Coronary artery (tissue), 2 donors: ENCODE results near the gene ZFHX3.
"Not testable (repeated sequence)": the region's sequence is repeated elsewhere in the genome, so short reads cannot be mapped to it uniquely, and the experiment has no call there.

ENCODE experiments used
- DNase-seq: peaks from one replicate; pipeline ENCODE4 v3.0.0-alpha.2; 2017; ENCODE audit warnings: low spot score
- H3K27ac ChIP-seq, 2 donors: fragments of 200-600 bp; sonication (generic); one replicate each; pipeline ENCODE4 v1.5.1; 2016 to 2019
- H3K4me3 ChIP-seq: fragments of 200-600 bp; sonication (generic); 2 replicates; pipeline ENCODE4 v1.5.1; 2016; ENCODE audit warnings: mild to moderate bottlenecking, moderate library complexity
- CTCF ChIP-seq: fragments of 200-600 bp; sonication (generic); IDR thresholded peaks from one replicate; pipeline ENCODE4 v1.5.1; 2019; ENCODE audit warnings: antibody characterized with exemption

The ZFHX3 gene

GRCh38 chr16:73000907-73001521 is 46.9 kb downstream of the ZFHX3 start:
- peak overlapping the region; percentile 29 for H3K4me3 ChIP-seq
- TF ChIP-seq CTCF: no peak
- peak overlapping the region; percentile 17 to 80 for H3K27ac ChIP-seq
- DNase-seq: no peak

GRCh38 chr16:73000020-73000906 is 47.7 kb downstream of the ZFHX3 start:
- Histone ChIP-seq H3K4me3 (peak overlapping the region; percentile 29), H3K27ac (peak overlapping the region; percentile 17 to 80)
- DNase-seq: peak; percentile 82
- no peak for TF ChIP-seq CTCF

GRCh38 chr16:72999541-73000019 is 48.3 kb downstream of the ZFHX3 start:
- Histone ChIP-seq H3K27ac (peak overlapping the region; percentile 17 to 80), H3K4me3 (peak overlapping the region; percentile 29)
- DNase-seq: peak; percentile 65
- TF ChIP-seq CTCF: no peak

GRCh38 chr16:72997141-72997542 is 50.8 kb downstream of the ZFHX3 start:
- DNase-seq: peak; percentile 78
- H3K4me3 ChIP-seq: no peak overlapping the region
- no peak for TF ChIP-seq CTCF
- H3K27ac ChIP-seq: peak overlapping the region in 1 of 2 donors; percentile 46

DNA sequence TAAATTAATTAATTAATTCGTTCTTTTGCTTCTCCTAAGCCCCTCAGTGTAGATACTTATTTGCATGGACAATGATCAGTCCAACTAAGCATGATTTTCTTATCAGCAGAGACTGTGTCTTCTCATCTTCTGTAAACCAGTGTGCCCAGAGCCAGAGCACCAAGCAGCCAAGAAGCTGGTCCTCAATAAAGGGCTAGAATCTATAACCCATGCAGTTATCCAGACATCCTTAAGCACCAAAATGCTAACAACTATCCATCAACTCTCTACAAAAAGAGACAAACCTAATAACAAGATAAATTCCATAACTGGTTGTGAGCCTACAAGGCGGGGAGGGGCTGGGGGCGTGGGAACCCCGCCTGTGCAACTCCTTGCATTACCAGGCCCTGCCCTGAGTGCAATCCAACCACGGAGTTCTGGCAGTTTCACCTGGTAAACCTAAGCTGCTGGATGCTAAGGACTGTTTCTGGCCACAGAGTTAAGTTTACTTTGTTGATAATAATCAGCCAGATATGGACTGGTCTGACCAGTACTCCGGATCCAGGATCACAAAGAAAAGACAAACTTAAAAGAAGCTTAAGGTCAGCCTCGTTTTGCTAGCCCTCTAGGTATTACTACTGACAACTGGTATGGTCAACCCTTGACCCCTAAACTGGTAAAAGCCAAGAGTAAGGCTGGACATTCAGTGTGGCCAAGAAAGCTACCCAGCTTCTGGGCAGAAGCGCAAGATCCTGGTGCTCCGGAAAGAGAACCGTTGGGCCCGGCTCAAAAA is 51.5 kb downstream of the ZFHX3 start:
- H3K27ac ChIP-seq: peak overlapping the region in 1 of 2 donors; percentile 46
- H3K4me3 ChIP-seq: no peak overlapping the region
- DNase-seq: peak; percentile 61
- no peak for TF ChIP-seq CTCF

- H3K27ac ChIP-seq, DNase-seq, H3K4me3 ChIP-seq: not testable (repeated sequence)
Observed at GRCh38 chr16:72995882-72996270, 52.1 kb downstream of the ZFHX3 start.
